Measurements from ENCODE around the gene SPINK8.

Gene SPINK8

DNA sequence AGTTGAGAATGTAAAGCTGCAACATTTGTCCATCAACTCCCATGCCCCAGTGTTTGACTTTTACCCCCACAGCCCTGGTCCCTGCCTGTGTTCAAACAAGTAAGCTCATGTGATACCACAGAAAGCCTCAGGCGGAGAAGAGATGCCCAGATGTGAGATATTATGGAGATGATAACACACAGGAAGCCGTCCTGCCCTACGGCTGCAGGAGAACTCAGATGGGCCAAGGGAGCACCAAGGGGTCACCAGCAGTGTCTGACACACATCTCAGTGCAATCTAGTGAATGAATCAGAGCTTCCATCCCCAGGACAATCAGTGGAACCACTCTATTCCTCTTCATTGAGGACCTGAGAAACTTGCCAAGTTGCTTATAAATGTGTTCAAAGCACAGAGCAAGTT is 14.0 kb upstream of the SPINK8 start:
- Histone ChIP-seq H3K27ac (ENCODE audit: extremely low read depth, low read depth, low read length) (no peak overlapping the region), H3K4me1 (ENCODE audit: control insufficient read depth, insufficient read depth, low read length) (no peaks in the 10 kb centered on the region), H3K9me3 (ENCODE audit: control insufficient read depth, insufficient read depth, low read depth, low read length) (no peaks in the 10 kb centered on the region), H3K36me3 (ENCODE audit: control insufficient read depth in 2 of 2, insufficient read depth in 1 of 2, low read length in 2 of 2) (no peaks in the 10 kb centered on the region), H3K4me3 (ENCODE audit: low read depth, low read length) (no peak overlapping the region)
- TF ChIP-seq ZNF10 (tag by site-specific recombination; IDR thresholded peaks at IDR 0.05) (no peak), KLF1 (tag by site-specific recombination; IDR thresholded peaks at IDR 0.05) (no peak), ZBTB7A (tag by site-specific recombination; IDR thresholded peaks at IDR 0.05; ENCODE audit: low read depth) (no peak), ZNF404 (tag by site-specific recombination; IDR thresholded peaks at IDR 0.05) (no peak), ZNF426 (tag by site-specific recombination; IDR thresholded peaks at IDR 0.05) (no peak), ZNF571 (tag by site-specific recombination; IDR thresholded peaks at IDR 0.05) (no peak), ZNF768 (tag by site-specific recombination; IDR thresholded peaks at IDR 0.05) (no peak), ZNF26 (tag by site-specific recombination; IDR thresholded peaks at IDR 0.05) (no peak), OVOL3 (tag by site-specific recombination; IDR thresholded peaks at IDR 0.05) (no peak), ZBTB17 (tag by site-specific recombination; IDR thresholded peaks at IDR 0.05) (no peak)
- TF ChIP-seq, protein P1, sequence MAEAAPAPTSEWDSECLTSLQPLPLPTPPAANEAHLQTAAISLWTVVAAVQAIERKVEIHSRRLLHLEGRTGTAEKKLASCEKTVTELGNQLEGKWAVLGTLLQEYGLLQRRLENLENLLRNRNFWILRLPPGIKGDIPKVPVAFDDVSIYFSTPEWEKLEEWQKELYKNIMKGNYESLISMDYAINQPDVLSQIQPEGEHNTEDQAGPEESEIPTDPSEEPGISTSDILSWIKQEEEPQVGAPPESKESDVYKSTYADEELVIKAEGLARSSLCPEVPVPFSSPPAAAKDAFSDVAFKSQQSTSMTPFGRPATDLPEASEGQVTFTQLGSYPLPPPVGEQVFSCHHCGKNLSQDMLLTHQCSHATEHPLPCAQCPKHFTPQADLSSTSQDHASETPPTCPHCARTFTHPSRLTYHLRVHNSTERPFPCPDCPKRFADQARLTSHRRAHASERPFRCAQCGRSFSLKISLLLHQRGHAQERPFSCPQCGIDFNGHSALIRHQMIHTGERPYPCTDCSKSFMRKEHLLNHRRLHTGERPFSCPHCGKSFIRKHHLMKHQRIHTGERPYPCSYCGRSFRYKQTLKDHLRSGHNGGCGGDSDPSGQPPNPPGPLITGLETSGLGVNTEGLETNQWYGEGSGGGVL (tag by site-specific recombination; IDR thresholded peaks at IDR 0.05) = no peak
- ChIA-PET CTCF (interaction anchor here (0.9 kb wide), 1 partner anchor 88 kb away, joined by 7 read pairs; no protein-coding TSS in a partner anchor), POLR2A (no interaction called here)

GRCh38 chr3:48345946-48346572 is 12.6 kb upstream of the SPINK8 start:
- H3K4me3 ChIP-seq (ENCODE audit: low read depth, low read length) = no peak overlapping the region
- no peaks in the 10 kb centered on the region for H3K9me3 ChIP-seq (ENCODE audit: control insufficient read depth, insufficient read depth, low read depth, low read length)
- TF ChIP-seq ZNF677 (tag by site-specific recombination; IDR thresholded peaks at IDR 0.05) = no peak
- no peak for TF ChIP-seq SCRT2 (tag by site-specific recombination; IDR thresholded peaks at IDR 0.05)
- no peak for TF ChIP-seq ZFP41 (tag by site-specific recombination; IDR thresholded peaks at IDR 0.05; ENCODE audit: borderline replicate concordance)
- TF ChIP-seq ZNF549 (tag by site-specific recombination; IDR thresholded peaks at IDR 0.05) = no peak
- no peak for TF ChIP-seq TCF7L2 (IDR thresholded peaks at IDR 0.05; ENCODE audit: borderline replicate concordance, low read depth, low read length)
- TF ChIP-seq ZBTB21 (tag by site-specific recombination; IDR thresholded peaks at IDR 0.05) = no peak
- TF ChIP-seq ELK4 (IDR thresholded peaks at IDR 0.05; ENCODE audit: borderline replicate concordance, low read depth, low read length) = no peak
- TF ChIP-seq ZNF530 (tag by site-specific recombination; IDR thresholded peaks at IDR 0.05; ENCODE audit: low read depth) = no peak
- no peak for TF ChIP-seq WT1 (tag by site-specific recombination; IDR thresholded peaks at IDR 0.05)
- TF ChIP-seq ZNF121 (tag by site-specific recombination; IDR thresholded peaks at IDR 0.05) = no peak
- TF ChIP-seq ZNF670 (tag by site-specific recombination; IDR thresholded peaks at IDR 0.05; ENCODE audit: low read depth) = no peak
- POLR2A ChIA-PET = no interaction called here
- H3K36me3 ChIP-seq (ENCODE audit: control insufficient read depth in 2 of 2, insufficient read depth in 1 of 2, low read length in 2 of 2) = no peaks in the 10 kb centered on the region
- H3K27ac ChIP-seq (ENCODE audit: extremely low read depth, low read depth, low read length) = no peak overlapping the region
- no peaks in the 10 kb centered on the region for H3K4me1 ChIP-seq (ENCODE audit: control insufficient read depth, insufficient read depth, low read length)
- CTCF ChIA-PET = no interaction called here

All from HEK293 (cell line).